ENCODE results near the gene DCTN5.
"Not testable (repeated sequence)": the region's sequence is repeated elsewhere in the genome, so short reads cannot be mapped to it uniquely, and the experiment has no call there.

The DCTN5 gene

GRCh38 chr16:23640931-23641765 lies at the start of gene DCTN5, which contains the start of gene PALB2:
DCTN5 (plus strand) TSS chr16:23641466; CDS start chr16:23641543, 77 bp downstream.
PALB2 (minus strand) TSS chr16:23641310; CDS start chr16:23641157, 153 bp downstream.
- peak; percentile 95 for DNase-seq

- DNase-seq = no peak
These were observed 47.1 kb upstream of the DCTN5 start for GRCh38 chr16:23594186-23594585.

- DNase-seq = peak; percentile 45
These were observed 45.9 kb upstream of the DCTN5 start for GRCh38 chr16:23595246-23595950.

GRCh38 chr16:23595951-23596720 lies 45.1 kb upstream of the DCTN5 start, which contains the start of gene NDUFAB1:
NDUFAB1 (minus strand) TSS chr16:23596316; CDS start chr16:23596290, 26 bp downstream.
- peak; percentile 93 for DNase-seq

GRCh38 chr16:23597003-23597756 lies 44.1 kb upstream of the DCTN5 start:
- peak; percentile 73 for DNase-seq

GRCh38 chr16:23607726-23608125 lies 33.5 kb upstream of the DCTN5 start:
- no peak for DNase-seq

GRCh38 chr16:23608194-23608593 lies 33.1 kb upstream of the DCTN5 start:
- peak; percentile 6 for DNase-seq

GRCh38 chr16:23609929-23610328 lies 31.3 kb upstream of the DCTN5 start:
- no peak for DNase-seq

GRCh38 chr16:23610905-23611304 lies 30.4 kb upstream of the DCTN5 start:
- not testable (repeated sequence) for DNase-seq

GRCh38 chr16:23611936-23612335 lies 29.3 kb upstream of the DCTN5 start:
- DNase-seq = no peak

- DNase-seq = no peak
These were observed 25.5 kb upstream of the DCTN5 start for GRCh38 chr16:23615805-23616204.

GRCh38 chr16:23624092-23624491 lies 17.2 kb upstream of the DCTN5 start:
- DNase-seq = no peak

GRCh38 chr16:23629516-23629915 lies 11.8 kb upstream of the DCTN5 start:
- DNase-seq = no peak

- not testable (repeated sequence) for DNase-seq
These were observed 9.4 kb upstream of the DCTN5 start for GRCh38 chr16:23631874-23632273.

GRCh38 chr16:23634461-23635036 lies 6.7 kb upstream of the DCTN5 start:
- no peak for DNase-seq

- DNase-seq = no peak
These were observed 5.3 kb upstream of the DCTN5 start for GRCh38 chr16:23635958-23636357.

- DNase-seq = peak; percentile 12
These were observed 693 bp upstream of the DCTN5 start for GRCh38 chr16:23640615-23640930.

- no peak for DNase-seq
These were observed 1.0 kb downstream of the DCTN5 start for GRCh38 chr16:23642246-23642774.

GRCh38 chr16:23650674-23651416 lies 9.6 kb downstream of the DCTN5 start:
- no peak for DNase-seq

GRCh38 chr16:23651943-23652468 lies 10.7 kb downstream of the DCTN5 start:
- DNase-seq = no peak

GRCh38 chr16:23663918-23664317 lies 22.7 kb downstream of the DCTN5 start:
- no peak for DNase-seq

Data from DMS53 (cell line).